ENCODE results near the gene ANKRD12. TPM values are rescaled to one million over a fixed set of nuclear protein-coding genes. Genes with fewer than 3 reads are reported as not detected.
A peak's percentile ranks its signal among the peaks of the same experiment; 100 is the strongest.

Gene ANKRD12
- total RNA-seq, 1 experiment from 2014 or later, result 19.1 TPM

GRCh38 chr18:9334329-9334972 lies 197.9 kb downstream of the ANKRD12 start, which contains the start of gene TWSG1:
Gene TWSG1 (plus strand): TSS chr18:9334773. CDS start chr18:9337230, 2,457 bp downstream.
- ATAC-seq (peak; percentile 82), DNase-seq (peak; percentile 90)
- H3K27me3 ChIP-seq (ENCODE audit: low read length), result no peaks in the 10 kb centered on the region
- intact Hi-C loops (cut with micrococcal nuclease), result loop anchor here (2.0 to 10.0 kb wide), 6 partner anchors 30 to 198 kb away; partner anchors contain the start of genes ANKRD12 and RALBP1
- no TSS peak for BruUV-seq (replicated peaks)
- no peaks in the 10 kb centered on the region for H3K9me3 ChIP-seq (ENCODE audit: low read length)
- H3K27ac ChIP-seq (ENCODE audit: low read length), result peak within 1 kb of the TSS; percentile 30
- H4K20me1 ChIP-seq (ENCODE audit: low read length), result no peaks in the 10 kb centered on the region
- POLR2A ChIA-PET (ENCODE audit: unreplicated experiment), result interaction anchor here (0.6 to 1.0 kb wide), 4 partner anchors 30 to 199 kb away, joined by 3 to 10 read pairs (median 6); no protein-coding TSS in a partner anchor
- H3K79me2 ChIP-seq (ENCODE audit: low read length), result peaks cover 32% of the 10 kb centered on the region
- H3K4me1 ChIP-seq (ENCODE audit: insufficient read depth, low read length), result peaks cover 42% of the 10 kb centered on the region
- H3K4me3 ChIP-seq (ENCODE audit: low read length), result peak within 1 kb of the TSS; percentile 79
- peaks cover 8% of the 10 kb centered on the region for H3K36me3 ChIP-seq (ENCODE audit: low read depth, low read length)
- H3K9ac ChIP-seq (ENCODE audit: low read length), result peak within 1 kb of the TSS; percentile 77
- CTCF ChIA-PET, result interaction anchor here (0.6 to 1.2 kb wide), 6 partner anchors 58 to 231 kb away, joined by 3 to 6 read pairs (median 3); no protein-coding TSS in a partner anchor
- H3K9me2 ChIP-seq (replicated peaks; ENCODE audit: low read length), result no peaks in the 10 kb centered on the region
- H3F3A ChIP-seq (ENCODE audit: low read length, unreplicated experiment), result peaks cover 9% of the 10 kb centered on the region
- TF ChIP-seq CTCF (conservative IDR thresholded peaks at IDR 0.05; ENCODE audit: low read depth, low read length), result peak; percentile 34
- no peak for TF ChIP-seq EZH2 (IDR thresholded peaks at IDR 0.05; ENCODE audit: low read length, unreplicated experiment)
- H2AFZ ChIP-seq (ENCODE audit: low read length), result peak within 1 kb of the TSS; percentile 91
- H3K4me2 ChIP-seq (ENCODE audit: low read length), result peak within 1 kb of the TSS; percentile 85

DNA sequence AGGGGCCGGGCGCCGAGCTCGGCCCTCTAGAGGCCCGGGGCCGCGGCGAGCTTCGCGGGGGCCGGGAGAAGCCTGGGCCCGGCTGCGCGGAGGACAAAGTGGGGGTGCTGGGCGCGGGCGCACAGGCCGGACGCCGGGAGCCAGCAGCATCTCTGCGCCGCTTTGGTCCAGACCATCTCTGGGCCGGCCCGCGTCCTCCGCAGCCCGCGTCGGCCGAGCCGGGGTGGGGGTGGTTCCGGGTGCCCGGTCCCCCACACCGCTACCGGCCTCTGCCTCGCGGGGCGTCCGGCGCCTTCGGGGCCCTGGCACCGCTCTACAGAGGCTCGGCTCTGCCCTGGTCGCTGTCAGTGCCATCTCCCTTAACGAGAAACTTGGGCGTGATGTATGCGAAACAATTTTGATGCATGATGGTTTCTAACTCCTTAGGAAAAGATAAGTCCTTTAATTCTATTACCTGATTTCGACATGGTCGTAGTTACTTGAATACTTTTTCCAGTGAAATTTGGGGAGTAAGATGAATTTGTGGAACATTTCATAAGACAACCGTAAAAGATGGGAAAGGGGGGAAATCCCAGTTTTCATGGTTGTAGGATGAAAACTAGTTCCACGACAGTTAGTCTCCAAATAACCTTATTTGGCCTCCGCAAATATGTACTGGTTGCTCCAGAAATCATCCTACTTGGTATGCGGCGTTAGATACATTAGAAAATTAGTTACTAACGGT lies 198.6 kb downstream of the ANKRD12 start:
- ChIA-PET POLR2A (ENCODE audit: unreplicated experiment) (interaction anchor here (0.6 to 1.0 kb wide), 2 partner anchors 170 to 199 kb away, joined by 4 to 7 read pairs; no protein-coding TSS in a partner anchor), CTCF (interaction anchor here (0.6 to 1.0 kb wide), 4 partner anchors 57 to 349 kb away, joined by 3 read pairs; no protein-coding TSS in a partner anchor)
- no TSS peak for BruUV-seq (replicated peaks)
- Histone ChIP-seq H3K4me3 (ENCODE audit: low read length) (peak overlapping the region; percentile 72), H2AFZ (ENCODE audit: low read length) (peak overlapping the region; percentile 82), H3K79me2 (ENCODE audit: low read length) (peaks cover 32% of the 10 kb centered on the region), H4K20me1 (ENCODE audit: low read length) (no peaks in the 10 kb centered on the region), H3K9me2 (replicated peaks; ENCODE audit: low read length) (no peaks in the 10 kb centered on the region), H3K9ac (ENCODE audit: low read length) (peak overlapping the region; percentile 77), H3K9me3 (ENCODE audit: low read length) (no peaks in the 10 kb centered on the region), H3K27me3 (ENCODE audit: low read length) (no peaks in the 10 kb centered on the region), H3K36me3 (ENCODE audit: low read depth, low read length) (peaks cover 8% of the 10 kb centered on the region), H3K4me2 (ENCODE audit: low read length) (peak overlapping the region; percentile 85), H3F3A (ENCODE audit: low read length, unreplicated experiment) (peaks cover 9% of the 10 kb centered on the region), H3K4me1 (ENCODE audit: insufficient read depth, low read length) (peaks cover 39% of the 10 kb centered on the region), H3K27ac (ENCODE audit: low read length) (no peak overlapping the region)
- ATAC-seq, result peak; percentile 39
- intact Hi-C loops (cut with micrococcal nuclease), result loop anchor here (2.0 to 10.0 kb wide), 6 partner anchors 30 to 198 kb away; partner anchors contain the start of genes ANKRD12 and RALBP1
- TF ChIP-seq CTCF (conservative IDR thresholded peaks at IDR 0.05; ENCODE audit: low read depth, low read length) (no peak), EZH2 (IDR thresholded peaks at IDR 0.05; ENCODE audit: low read length, unreplicated experiment) (no peak), EZH2phosphoT487 (IDR thresholded peaks at IDR 0.05; ENCODE audit: borderline replicate concordance, low read length) (no peak)
- DNase-seq, result peak; percentile 43

Other genes with a start within 250 kb of the ANKRD12 start
- 188 and 272 TPM in 2 replicates for gene NDUFV2, start 34.1 kb upstream of the ANKRD12 start, total RNA-seq (2014; rRNA removed)
- gene TWSG1, start 198.0 kb downstream of the ANKRD12 start, total RNA-seq (2014; rRNA removed), result 30.1 and 32.8 TPM in 2 replicates